ENCODE results near the gene SPEN. TPM values are rescaled to one million over a fixed set of nuclear protein-coding genes. Genes with fewer than 3 reads are reported as not detected.
A peak's percentile ranks its signal among the peaks of the same experiment; 100 is the strongest.
"Not testable (repeated sequence)": the region's sequence is repeated elsewhere in the genome, so short reads cannot be mapped to it uniquely, and the experiment has no call there.

The SPEN gene
- total RNA-seq, 1 donor from 2014 or later: 55.2 TPM

GRCh38 chr1:15923241-15923640 is 75.7 kb downstream of the SPEN start:
- Histone ChIP-seq H3K27ac (no peak overlapping the region), H3K4me1 (no peaks in the 10 kb centered on the region), H3K4me3 (no peak overlapping the region), H3K9me3 (no peaks in the 10 kb centered on the region), H3K36me3 (peaks cover 0 to 77% of the 10 kb centered on the region in 2 donors), H3K27me3 (no peaks in the 10 kb centered on the region)
- TF ChIP-seq, protein P1, sequence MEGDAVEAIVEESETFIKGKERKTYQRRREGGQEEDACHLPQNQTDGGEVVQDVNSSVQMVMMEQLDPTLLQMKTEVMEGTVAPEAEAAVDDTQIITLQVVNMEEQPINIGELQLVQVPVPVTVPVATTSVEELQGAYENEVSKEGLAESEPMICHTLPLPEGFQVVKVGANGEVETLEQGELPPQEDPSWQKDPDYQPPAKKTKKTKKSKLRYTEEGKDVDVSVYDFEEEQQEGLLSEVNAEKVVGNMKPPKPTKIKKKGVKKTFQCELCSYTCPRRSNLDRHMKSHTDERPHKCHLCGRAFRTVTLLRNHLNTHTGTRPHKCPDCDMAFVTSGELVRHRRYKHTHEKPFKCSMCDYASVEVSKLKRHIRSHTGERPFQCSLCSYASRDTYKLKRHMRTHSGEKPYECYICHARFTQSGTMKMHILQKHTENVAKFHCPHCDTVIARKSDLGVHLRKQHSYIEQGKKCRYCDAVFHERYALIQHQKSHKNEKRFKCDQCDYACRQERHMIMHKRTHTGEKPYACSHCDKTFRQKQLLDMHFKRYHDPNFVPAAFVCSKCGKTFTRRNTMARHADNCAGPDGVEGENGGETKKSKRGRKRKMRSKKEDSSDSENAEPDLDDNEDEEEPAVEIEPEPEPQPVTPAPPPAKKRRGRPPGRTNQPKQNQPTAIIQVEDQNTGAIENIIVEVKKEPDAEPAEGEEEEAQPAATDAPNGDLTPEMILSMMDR (IDR thresholded peaks at IDR 0.05): no peak
- peak in 1 of 2 donors; percentile 22 for TF ChIP-seq POLR2AphosphoS5 (IDR thresholded peaks at IDR 0.05; ENCODE audit: insufficient read depth in 1 of 2, low read depth in 1 of 2)
- no peak for DNase-seq (ENCODE audit: extremely low spot score in 2 of 2)
- intact Hi-C loops (cut with DNase I): no loop called here

DNA sequence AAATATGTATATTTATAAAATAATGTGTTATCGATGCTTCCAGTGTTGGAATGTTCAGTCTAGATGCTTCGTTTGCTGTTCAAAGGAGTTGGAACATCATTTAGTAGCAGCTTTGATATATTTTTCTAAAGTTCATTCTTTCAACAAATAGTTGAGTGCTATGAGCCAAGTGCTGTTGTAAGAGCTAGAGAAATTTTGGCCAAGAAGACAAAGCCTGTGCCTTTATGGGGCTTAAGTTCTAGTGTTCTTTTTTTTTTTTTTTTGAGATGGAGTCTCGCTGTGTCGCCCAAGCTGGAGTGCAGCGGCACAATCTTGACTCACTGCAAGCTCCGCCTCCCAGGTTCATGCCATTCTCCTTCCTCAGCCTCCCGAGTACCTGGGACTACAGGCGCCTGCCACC is 78.9 kb downstream of the SPEN start:
- H3K36me3 ChIP-seq: peaks cover 0 to 89% of the 10 kb centered on the region in 2 donors
- H3K9me3 ChIP-seq; intact Hi-C loops (cut with DNase I); H3K27me3 ChIP-seq; H3K4me3 ChIP-seq; H3K4me1 ChIP-seq; DNase-seq (ENCODE audit: extremely low spot score in 2 of 2); H3K27ac ChIP-seq: not testable (repeated sequence)

- intact Hi-C loops (cut with DNase I): no loop called here
- no peak overlapping the region for H3K4me3 ChIP-seq
- no peaks in the 10 kb centered on the region for H3K4me1 ChIP-seq
- no peaks in the 10 kb centered on the region for H3K27me3 ChIP-seq
- H3K27ac ChIP-seq: no peak overlapping the region
- TF ChIP-seq POLR2AphosphoS5 (IDR thresholded peaks at IDR 0.05; ENCODE audit: insufficient read depth in 1 of 2, low read depth in 1 of 2) (no peak), POLR2A (IDR thresholded peaks at IDR 0.05) (no peak)
- TF ChIP-seq, protein P1 (IDR thresholded peaks at IDR 0.05): no peak
- H3K36me3 ChIP-seq: peaks cover 0 to 95% of the 10 kb centered on the region in 2 donors
- DNase-seq (ENCODE audit: extremely low spot score in 2 of 2): no peak
- H3K9me3 ChIP-seq: no peaks in the 10 kb centered on the region
Observed at GRCh38 chr1:15928971-15929965, 81.8 kb downstream of the SPEN start.

GRCh38 chr1:15931401-15931800 is 83.9 kb downstream of the SPEN start:
- Histone ChIP-seq H3K36me3 (peaks cover 0 to 92% of the 10 kb centered on the region in 2 donors), H3K27me3 (no peaks in the 10 kb centered on the region), H3K9me3 (no peaks in the 10 kb centered on the region), H3K27ac (no peak overlapping the region), H3K4me3 (no peak overlapping the region), H3K4me1 (no peaks in the 10 kb centered on the region)
- no peak for TF ChIP-seq POLR2AphosphoS5 (IDR thresholded peaks at IDR 0.05; ENCODE audit: insufficient read depth in 1 of 2, low read depth in 1 of 2)
- TF ChIP-seq, protein P1 (IDR thresholded peaks at IDR 0.05): no peak
- no peak for TF ChIP-seq POLR2A (IDR thresholded peaks at IDR 0.05)
- intact Hi-C loops (cut with DNase I): no loop called here
- DNase-seq (ENCODE audit: extremely low spot score in 2 of 2): no peak

- Histone ChIP-seq H3K27me3 (no peaks in the 10 kb centered on the region), H3K4me3 (no peak overlapping the region), H3K4me1 (no peaks in the 10 kb centered on the region), H3K27ac (no peak overlapping the region), H3K36me3 (peaks cover 0 to 90% of the 10 kb centered on the region in 2 donors), H3K9me3 (no peaks in the 10 kb centered on the region)
- TF ChIP-seq, protein P1 (IDR thresholded peaks at IDR 0.05): no peak
- TF ChIP-seq POLR2A (IDR thresholded peaks at IDR 0.05) (no peak), POLR2AphosphoS5 (IDR thresholded peaks at IDR 0.05; ENCODE audit: insufficient read depth in 1 of 2, low read depth in 1 of 2) (no peak)
- DNase-seq (ENCODE audit: extremely low spot score in 2 of 2): peak in 1 of 2 donors; percentile 86
- intact Hi-C loops (cut with DNase I): no loop called here
Observed at GRCh38 chr1:15931884-15932283, 84.4 kb downstream of the SPEN start.

Measured in vagina (tissue), 2 donors.